Sciatic nerve (tissue), 2 donors: ENCODE measurements around the gene FAM50A. TPM values are rescaled to one million over a fixed set of nuclear protein-coding genes. Genes with fewer than 3 reads are reported as not detected.
"Not testable (repeated sequence)": the region's sequence is repeated elsewhere in the genome, so short reads cannot be mapped to it uniquely, and the experiment has no call there.

ENCODE experiments used
- ATAC-seq: fragments of 200-7000 bp; cut with Tn5 transposase; one replicate; pipeline ENCODE4 v1.9.1; 2020; ENCODE audit warnings: mild to moderate bottlenecking, moderate library complexity
- DNase-seq: peaks from one replicate; pipeline ENCODE4 v3.0.0-alpha.2; 2020; ENCODE audit warnings: low spot score
- intact Hi-C: fragments of 100-400 bp; cut with DNase I; formaldehyde crosslinking; loops from one replicate; pipeline ENCODE4 v1.14.2; 2022
- microRNA-seq: library from miRNA; unstranded; fragments of <30 nt; microRNA quantifications from one replicate; pipeline ENCODE4 v1.2.0, GENCODE V29; 2020
- total RNA-seq: library from RNA; stranded (reverse); fragmentation: NEBNext Ultra II Directional; extraction: Animal tissue kit (Norgen Biotek cat#: 25700); gene quantifications from one replicate; pipeline ENCODE4 v1.2.1, GENCODE V29; 2021
- donor health status: DM: no; HTN: no; CAD: no.
- donor health status: DM: no; HTN: no; CAD: no.

FAM50A gene
- total RNA-seq, 1 donor from 2014 or later = 51.1 TPM

DNA sequence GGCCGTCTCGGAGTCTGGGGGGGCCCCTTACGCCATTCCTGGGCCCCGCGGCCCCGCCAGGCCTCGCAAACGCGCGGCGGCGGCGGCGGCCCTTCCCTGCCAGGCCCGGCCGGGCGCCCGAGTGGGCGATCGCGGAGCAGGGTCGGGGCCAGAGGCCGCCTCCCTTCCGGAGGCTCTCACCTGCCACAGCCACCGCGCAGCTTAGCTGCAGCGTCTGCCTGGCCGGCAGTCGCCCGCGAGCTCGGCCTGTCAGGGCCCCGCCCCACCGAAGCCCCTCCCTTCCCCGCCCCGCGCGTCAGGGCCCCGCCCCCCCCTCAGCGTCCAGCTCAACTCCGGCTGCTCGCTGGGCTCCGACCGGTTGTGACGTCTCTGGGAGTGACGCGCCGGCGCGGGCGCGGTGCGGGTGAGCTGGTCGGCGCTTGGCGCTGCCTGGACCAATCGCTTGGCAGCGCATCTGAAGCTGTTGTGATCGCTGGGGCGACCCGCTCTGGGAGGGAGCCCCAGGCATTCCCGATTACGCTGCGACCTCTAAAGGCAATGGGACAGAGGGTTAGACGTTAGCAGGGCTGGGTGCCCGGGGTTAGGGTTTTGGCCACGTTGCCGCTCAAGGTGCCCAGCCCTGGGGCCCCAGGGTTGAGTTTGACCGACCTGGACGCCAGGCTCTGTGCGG, 46.6 kb downstream of the FAM50A start, which contains the start of gene SLC10A3:
SLC10A3 (minus strand) TSS at position 216 of the 670 bp plus-strand sequence. CDS start 1,689 bp downstream, outside the sequence.
- intact Hi-C loops = no loop called here
- DNase-seq (peak; percentile 94), ATAC-seq (peak; percentile 94)

GRCh38 chrX:154494715-154495114, 50.8 kb downstream of the FAM50A start:
- no peak for DNase-seq

GRCh38 chrX:154495472-154495922, 51.6 kb downstream of the FAM50A start:
- intact Hi-C loops = no loop called here
- ATAC-seq (no peak), DNase-seq (no peak)

More at GRCh38 chrX:154494715-154495114, 50.8 kb downstream of the FAM50A start:
- ATAC-seq = no peak
- intact Hi-C loops = no loop called here

GRCh38 chrX:154496591-154497137, 52.7 kb downstream of the FAM50A start:
- DNase-seq, ATAC-seq, intact Hi-C loops: not testable (repeated sequence)

Small RNAs within 50 kb of the gene (microRNA-seq; reads per million reads assigned to microRNA genes)
- not detected for gene MIR6858

Other genes with a start within 250 kb of the FAM50A start
- not detected for gene OPN1MW2, start 224.4 kb upstream of the FAM50A start, total RNA-seq
- not detected for gene OPN1MW3, start 186.6 kb upstream of the FAM50A start, total RNA-seq
- gene TEX28, start 149.0 kb upstream of the FAM50A start, total RNA-seq = not detected
- gene TKTL1, start 148.3 kb upstream of the FAM50A start, total RNA-seq = 0.18 TPM
- 1,228 TPM for gene FLNA, start 69.5 kb upstream of the FAM50A start, total RNA-seq
- 61.5 TPM for gene EMD, start 64.8 kb upstream of the FAM50A start, total RNA-seq
- 2,095 TPM for gene RPL10, start 45.8 kb upstream of the FAM50A start, total RNA-seq
- 18.4 TPM for gene DNASE1L1, start 34.9 kb upstream of the FAM50A start, total RNA-seq
- 56.7 TPM for gene TAFAZZIN, start 32.6 kb upstream of the FAM50A start, total RNA-seq
- gene ATP6AP1, start 15.5 kb upstream of the FAM50A start, total RNA-seq = 59.1 TPM
- 177 TPM for gene GDI1, start 7.0 kb upstream of the FAM50A start, total RNA-seq
- 73.0 TPM for gene PLXNA3, start 14.1 kb downstream of the FAM50A start, total RNA-seq
- gene LAGE3, start 35.1 kb downstream of the FAM50A start, total RNA-seq = 10.6 TPM
- gene UBL4A, start 42.5 kb downstream of the FAM50A start, total RNA-seq = 29.4 TPM
- gene SLC10A3, start 46.5 kb downstream of the FAM50A start, total RNA-seq = 17.7 TPM
- gene FAM3A, start 72.1 kb downstream of the FAM50A start, total RNA-seq = 40.3 TPM
- gene G6PD, start 102.7 kb downstream of the FAM50A start, total RNA-seq = 50.4 TPM
- gene IKBKG, start 103.5 kb downstream of the FAM50A start, total RNA-seq = 25.2 TPM
- gene CTAG1A, start 141.0 kb downstream of the FAM50A start, total RNA-seq = not detected
- gene CTAG1B, start 175.1 kb downstream of the FAM50A start, total RNA-seq = not detected
- gene CTAG2, start 209.4 kb downstream of the FAM50A start, total RNA-seq = not detected